Endothelial cell of umbilical vein (primary cell): Measurements from ENCODE around the gene LIPE. TPM values are rescaled to one million over a fixed set of nuclear protein-coding genes. Genes with fewer than 3 reads are reported as not detected.

Experiments
- BruUV-seq: library from RNA; stranded (reverse); fragments of 400-500 nt; replicated peaks from 2 replicates; lab custom pipeline; 2021; lab: Mats Ljungman, UMichigan
- CTCF ChIA-PET: fragments of 300-600, 350-600 bp; sonication (Branson Sonifier 250); formaldehyde crosslinking; loops from one replicate; lab custom pipeline; 2021; ENCODE audit warnings: antibody characterized with exemption, inconsistent platforms; lab: Charles Lee
- POLR2A ChIA-PET: fragments of 300-600, 350-600 bp; sonication (Branson Sonifier 250); formaldehyde crosslinking; loops from one replicate; lab custom pipeline; 2021; ENCODE audit warnings: antibody characterized with exemption, inconsistent platforms; lab: Charles Lee
- DNase-seq: peaks from one replicate; pipeline ENCODE4 v3.0.0-alpha.2; 2011; ENCODE audit warnings: low read depth, low spot score
- FAIRE-seq: peaks from 2 replicates; lab custom pipeline; 2011; peaks lifted over from hg19 to GRCh38; lab: Jason Lieb, UNC
- H2AFZ ChIP-seq: 2 replicates; pipeline ENCODE4 v1.6.0; 2012; ENCODE audit warnings: low read depth, low read length, control low read depth, inconsistent platforms
- H3K27ac ChIP-seq: 2 replicates; pipeline ENCODE4 v1.5.1; 2011; ENCODE audit warnings: low read depth, mild to moderate bottlenecking, control low read depth, low read length, moderate library complexity; ENCODE audit not compliant: insufficient read depth
- H3K27me3 ChIP-seq, 2 experiments: 2 replicates each; pipeline versions ENCODE4 v1.6.0 to v1.6.1; 2011; ENCODE audit warnings: low read length in 2 of 2, mixed read lengths in 1 of 2; ENCODE audit not compliant: control insufficient read depth in 2 of 2, insufficient read depth in 2 of 2
- H3K36me3 ChIP-seq, 2 experiments: 2 replicates in 1 of 2; 3 replicates in 1 of 2; pipeline ENCODE4 v1.5.1; 2011; ENCODE audit warnings: low read length in 2 of 2, mild to moderate bottlenecking in 1 of 2, moderate library complexity in 1 of 2; ENCODE audit not compliant: control insufficient read depth in 2 of 2, insufficient read depth in 2 of 2; ENCODE audit errors: extremely low read depth in 1 of 2
- H3K4me1 ChIP-seq: 3 replicates; pipeline ENCODE4 v1.5.1; 2011; ENCODE audit warnings: mild to moderate bottlenecking, low read length; ENCODE audit not compliant: control insufficient read depth, insufficient read depth; ENCODE audit errors: extremely low read depth
- H3K4me2 ChIP-seq: 2 replicates; pipeline ENCODE4 v1.6.1; 2011; ENCODE audit warnings: low read length, control low read depth, mixed read lengths; ENCODE audit not compliant: insufficient read depth
- H3K4me3 ChIP-seq, 3 experiments: fragments of 200-600 bp in 1 of 3; sonication (generic), shearing (Covaris generic) in 1 of 3; replicated peaks in 1 of 3; 2 replicates each; pipeline ENCODE4 v1.5.1; 2011 to 2016; ENCODE audit warnings: control low read depth in 3 of 3, low read length in 3 of 3, mild to moderate bottlenecking in 2 of 3, inconsistent platforms in 1 of 3, low read depth in 1 of 3, moderate library complexity in 1 of 3; ENCODE audit not compliant: insufficient read depth in 1 of 3
- H3K79me2 ChIP-seq: 2 replicates; pipeline ENCODE4 v1.6.0; 2012; ENCODE audit warnings: low read length, inconsistent platforms; ENCODE audit not compliant: control insufficient read depth, insufficient read depth
- H3K9ac ChIP-seq: replicated peaks from 2 replicates; pipeline ENCODE3; 2011; ENCODE audit warnings: low read length, control low read depth; ENCODE audit not compliant: insufficient read depth; ENCODE audit errors: extremely low read depth
- H3K9me1 ChIP-seq: replicated peaks from 3 replicates; pipeline ENCODE4 v1.6.0; 2011; ENCODE audit warnings: mild to moderate bottlenecking, low read length; ENCODE audit not compliant: control insufficient read depth, insufficient read depth; ENCODE audit errors: extremely low read depth
- H3K9me3 ChIP-seq: replicated peaks from 2 replicates; pipeline ENCODE4 v1.5.1; 2012; ENCODE audit warnings: low read length, inconsistent platforms; ENCODE audit not compliant: control insufficient read depth, insufficient read depth
- H4K20me1 ChIP-seq: replicated peaks from 2 replicates; pipeline ENCODE3; 2011; ENCODE audit warnings: mild to moderate bottlenecking, low read length; ENCODE audit not compliant: control insufficient read depth, insufficient read depth; ENCODE audit errors: extremely low read depth
- CTCF ChIP-seq, 2 donors: IDR thresholded peaks; 1 replicate in 1 of 2; 2 replicates in 1 of 2; pipeline ENCODE4 v1.5.1; 2011; ENCODE audit warnings: low read length in 2 of 2, mild to moderate bottlenecking in 2 of 2, moderate library complexity in 2 of 2, control low read depth in 1 of 2, inconsistent platforms in 1 of 2, low read depth in 1 of 2; ENCODE audit not compliant: insufficient read depth in 1 of 2; ENCODE audit errors: extremely low read depth in 1 of 2
- EZH2 ChIP-seq: IDR thresholded peaks from 2 replicates; pipeline ENCODE4 v1.6.1; 2012; ENCODE audit warnings: borderline replicate concordance, low read depth, mild to moderate bottlenecking, moderate library complexity, low read length, inconsistent platforms; ENCODE audit not compliant: severe bottlenecking
- FOS ChIP-seq: IDR thresholded peaks from 2 replicates; pipeline ENCODE4 v1.6.1; 2011; ENCODE audit warnings: mild to moderate bottlenecking, low read length, moderate library complexity, borderline replicate concordance; ENCODE audit not compliant: insufficient read depth
- GATA2 ChIP-seq: IDR thresholded peaks from 2 replicates; pipeline ENCODE4 v1.7.0; 2011; ENCODE audit warnings: low read depth, mild to moderate bottlenecking, moderate library complexity, mixed read lengths, low read length; ENCODE audit not compliant: insufficient read length, insufficient read depth
- JUN ChIP-seq: IDR thresholded peaks from 2 replicates; pipeline ENCODE4 v1.6.1; 2011; ENCODE audit warnings: borderline replicate concordance, low read depth; ENCODE audit not compliant: insufficient read length, insufficient read depth
- MYC ChIP-seq: IDR thresholded peaks from one replicate; pipeline ENCODE4 v1.6.1; 2011; ENCODE audit warnings: mild to moderate bottlenecking, low read depth, low read length
- POLR2A ChIP-seq: IDR thresholded peaks from 2 replicates; pipeline ENCODE4 v1.6.1; 2012; ENCODE audit warnings: low read depth, mild to moderate bottlenecking, control low read depth, low read length
- POLR2AphosphoS5 ChIP-seq: IDR thresholded peaks from 2 replicates; pipeline ENCODE4 v1.6.1; 2012; ENCODE audit warnings: low read depth, mild to moderate bottlenecking, control low read depth, low read length, moderate library complexity; ENCODE audit not compliant: insufficient read depth
- dilution Hi-C: fragments of 300-500 bp; cut with MboI; formaldehyde crosslinking; loops from one replicate; pipeline ENCODE4 v1.15.0; 2019; ENCODE audit warnings: low sequenced_read_pairs; ENCODE audit not compliant: extremely low pct_ligation_motif_present
- intact Hi-C: fragments of 100-400 bp; cut with micrococcal nuclease; formaldehyde crosslinking; loops from one replicate; pipeline ENCODE4 v1.10.0; 2022
- polyA plus RNA-seq, 4 experiments: library from polyadenylated mRNA; depleted of rRNA in 3 of 4; stranded (reverse) in 3 of 4; unstranded in 1 of 4; fragments of >200 nt; gene quantifications; 2 replicates each; pipeline versions ENCODE4 v1.2.1 to v1.2.3, GENCODE V29; 2011 to 2012; ENCODE audit warnings: missing spikeins in 1 of 4
- total RNA-seq: library from RNA; stranded (reverse); gene quantifications from 2 replicates; pipeline ENCODE4 v1.2.3, GENCODE V29; 2021
- TF ChIP-seq, protein P1 (sequence below): IDR thresholded peaks from 2 replicates; pipeline ENCODE4 v1.6.1; 2011; ENCODE audit not compliant: insufficient read depth, insufficient read length

LIPE gene
- total and polyA plus RNA-seq, 2 donors (not counting 3 experiments of a cell fraction or from before 2014, with no cell fraction given), result 3.8 to 13.5 TPM

DNA sequence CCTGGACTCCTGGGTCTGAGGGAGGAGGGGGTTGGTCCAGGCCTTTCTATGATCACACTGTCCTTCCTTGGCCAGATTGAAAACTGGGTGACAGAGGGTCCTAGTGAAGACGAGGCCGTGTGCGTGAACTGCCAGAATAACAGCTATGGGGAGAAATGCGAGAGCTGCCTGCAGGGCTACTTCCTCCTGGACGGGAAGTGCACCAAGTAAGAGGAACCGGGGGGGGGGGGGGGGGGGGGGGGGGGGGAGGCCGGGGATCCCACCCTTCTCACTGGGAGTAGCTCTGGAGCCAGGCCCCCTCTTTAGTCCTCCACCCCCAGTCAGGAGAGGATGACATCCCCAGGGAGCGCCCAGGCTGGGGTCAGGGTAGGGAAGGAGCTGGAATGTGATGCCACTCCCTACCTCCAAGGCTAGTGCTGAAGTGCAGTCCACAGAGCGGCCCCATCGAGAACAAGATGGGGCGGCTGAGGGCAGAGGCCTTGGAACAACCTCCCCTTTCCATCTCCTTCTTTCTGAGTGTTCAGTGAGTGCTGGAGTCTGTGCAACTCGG lies 56.5 kb downstream of the LIPE start:
- Histone ChIP-seq H3K4me1 (no peaks in the 10 kb centered on the region), H3K4me2 (no peak overlapping the region), H3K9me1 (no peaks in the 10 kb centered on the region), H3K9me3 (no peaks in the 10 kb centered on the region), H3K36me3 (peaks cover 0 to 7% of the 10 kb centered on the region in 2 experiments), H3K9ac (no peak overlapping the region), H3K27me3 (no peaks in the 10 kb centered on the region), H3K4me3 (no peak overlapping the region), H3K79me2 (no peaks in the 10 kb centered on the region), H2AFZ (no peak overlapping the region), H4K20me1 (no peaks in the 10 kb centered on the region), H3K27ac (no peak overlapping the region)
- POLR2A ChIA-PET, result no interaction called here
- FAIRE-seq (no peak), DNase-seq (peak; percentile 16)
- CTCF ChIA-PET, result no interaction called here
- TF ChIP-seq GATA2 (no peak), MYC (no peak), FOS (no peak), EZH2 (no peak), POLR2A (no peak), JUN (no peak)
- TF ChIP-seq, protein P1, sequence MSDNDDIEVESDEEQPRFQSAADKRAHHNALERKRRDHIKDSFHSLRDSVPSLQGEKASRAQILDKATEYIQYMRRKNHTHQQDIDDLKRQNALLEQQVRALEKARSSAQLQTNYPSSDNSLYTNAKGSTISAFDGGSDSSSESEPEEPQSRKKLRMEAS, result no peak
- BruUV-seq, result no TSS peak
- intact Hi-C loops (no loop called here), dilution Hi-C loops (no loop called here)

DNA sequence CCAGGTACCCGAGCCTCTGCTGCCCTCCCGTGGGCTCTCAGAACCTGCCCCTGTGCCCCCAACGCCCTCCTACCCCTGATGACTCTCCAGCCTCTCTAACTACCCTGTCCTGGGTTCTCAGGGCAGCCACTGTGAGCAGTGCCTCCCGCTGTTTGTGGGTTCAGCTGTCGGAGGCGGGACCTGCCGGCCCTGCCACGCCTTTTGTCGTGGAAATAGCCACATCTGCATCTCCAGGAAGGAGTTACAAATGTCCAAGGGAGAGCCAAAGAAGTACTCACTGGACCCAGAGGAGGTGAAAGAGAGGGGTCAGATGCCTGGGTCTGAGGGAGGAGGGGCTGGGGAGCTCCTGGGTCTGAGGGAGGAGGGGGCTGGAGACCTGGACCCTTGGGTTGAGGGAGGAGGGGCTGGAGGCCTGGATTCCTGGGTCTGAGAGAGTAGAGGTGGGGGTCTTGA lies 57.1 kb downstream of the LIPE start:
- Histone ChIP-seq H3K36me3 (peaks cover 0 to 5% of the 10 kb centered on the region in 2 experiments), H2AFZ (no peak overlapping the region), H3K9me1 (no peaks in the 10 kb centered on the region), H3K4me1 (no peaks in the 10 kb centered on the region), H4K20me1 (no peaks in the 10 kb centered on the region), H3K4me2 (no peak overlapping the region), H3K9ac (no peak overlapping the region), H3K27me3 (no peaks in the 10 kb centered on the region), H3K4me3 (no peak overlapping the region), H3K9me3 (no peaks in the 10 kb centered on the region), H3K79me2 (no peaks in the 10 kb centered on the region), H3K27ac (no peak overlapping the region)
- no peak for TF ChIP-seq EZH2
- no peak for TF ChIP-seq GATA2
- TF ChIP-seq POLR2AphosphoS5, result no peak
- no peak for TF ChIP-seq CTCF (IDR thresholded peaks at IDR 0.05; ENCODE audit: extremely low read depth in 1 of 2, insufficient read depth in 1 of 2, low read depth in 1 of 2, low read length in 2 of 2)
- no peak for TF ChIP-seq MYC
- TF ChIP-seq, protein P1, result no peak
- no peak for TF ChIP-seq FOS
- dilution Hi-C loops, result no loop called here
- DNase-seq (no peak), FAIRE-seq (no peak)
- ChIA-PET CTCF (no interaction called here), POLR2A (no interaction called here)
- BruUV-seq, result no TSS peak
- intact Hi-C loops, result no loop called here
